HG03064 (cell line): Measurements from ENCODE around the gene CHRNB2.

ENCODE experiments used
- ATAC-seq: cut with Tn5 transposase; IDR thresholded peaks from one replicate; pipeline ENCODE4 v1.9.1; 2021; ENCODE audit warnings: low read depth; ENCODE audit not compliant: unreplicated experiment

The CHRNB2 gene

DNA sequence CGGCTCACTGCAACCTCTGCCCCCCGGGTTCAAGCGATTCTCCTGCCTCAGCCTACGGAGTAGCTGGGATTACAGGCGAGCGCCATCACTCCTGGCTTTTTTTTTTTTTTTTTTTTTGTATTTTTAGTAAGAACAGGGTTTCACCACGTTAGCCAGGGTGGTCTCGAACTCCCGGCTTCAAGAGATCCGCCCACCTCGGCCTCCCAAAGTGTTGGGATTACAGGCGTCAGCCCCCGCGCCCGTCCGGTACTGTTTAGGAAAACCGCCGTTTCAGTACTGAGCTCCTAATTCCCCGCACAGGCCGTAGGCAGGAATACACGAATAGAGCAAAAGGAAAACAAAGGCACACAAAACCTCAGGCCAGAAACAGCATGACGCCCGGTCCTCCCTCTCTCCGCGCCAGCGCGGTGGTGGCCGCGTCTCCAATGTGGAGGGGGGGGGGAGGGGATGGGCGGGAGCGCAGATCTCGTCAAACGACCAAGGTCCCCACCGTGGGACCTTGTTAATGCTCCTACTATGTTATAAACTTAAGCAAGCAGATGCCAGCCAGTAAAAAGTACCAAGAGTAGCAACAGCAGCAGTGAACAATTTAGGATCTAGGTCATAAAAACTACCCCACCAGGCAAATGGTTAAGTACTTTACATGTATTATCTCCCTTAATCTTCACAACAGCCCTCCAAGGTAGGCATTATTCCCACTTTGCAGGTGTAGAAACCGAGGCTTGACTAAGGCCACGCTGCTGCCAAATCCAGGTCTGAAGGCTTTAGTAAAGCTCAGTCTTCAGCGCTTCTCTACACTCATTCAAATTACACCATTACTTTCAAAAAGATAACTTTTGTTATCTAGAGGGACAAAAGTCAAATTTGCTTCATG lies 41.1 kb downstream of the CHRNB2 start:
- no peak for ATAC-seq

DNA sequence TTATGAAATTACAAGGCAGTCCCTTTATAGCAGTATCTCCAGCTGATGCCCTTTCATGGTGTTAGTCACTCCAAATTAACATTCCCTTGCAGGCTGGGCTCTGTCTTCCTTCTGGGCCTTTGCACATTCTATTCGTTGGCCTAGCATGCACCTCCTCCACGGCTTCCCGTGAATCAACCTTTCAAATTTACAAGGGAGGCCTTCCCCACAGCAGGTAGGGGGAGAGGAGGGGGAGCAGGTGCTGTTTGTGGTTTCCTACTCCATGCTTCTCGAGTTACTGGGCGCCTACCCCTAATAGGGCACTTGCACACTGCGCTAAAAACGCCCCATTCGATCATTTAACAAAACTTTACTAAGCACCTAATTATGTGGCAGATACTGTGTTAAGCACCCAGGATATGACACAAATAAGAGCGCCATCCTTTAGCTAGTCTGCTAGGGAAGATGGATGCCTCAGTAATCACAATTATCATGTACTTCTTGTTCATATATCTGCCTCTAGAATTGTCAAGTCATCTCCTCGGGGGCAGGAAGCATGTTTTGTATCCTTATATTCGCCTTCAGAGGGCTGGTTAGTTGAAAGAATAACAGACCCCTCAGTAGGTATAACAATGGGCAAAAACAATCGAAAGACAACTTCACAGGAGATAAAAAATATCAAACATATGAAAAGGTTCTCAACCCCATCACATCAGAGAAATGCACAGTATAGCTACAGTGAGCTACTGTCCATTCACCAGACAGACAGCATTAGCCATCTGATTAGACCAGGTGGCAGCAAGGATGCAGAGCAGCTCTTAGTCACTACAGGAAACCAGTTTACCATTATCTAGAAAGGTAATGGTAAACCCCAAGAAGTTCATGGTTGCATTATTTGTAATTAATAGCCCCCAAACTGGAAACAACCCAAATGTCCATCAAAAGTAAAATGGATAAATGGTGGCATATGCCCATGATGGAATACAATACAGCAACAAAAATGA lies 42.1 kb downstream of the CHRNB2 start:
- no peak for ATAC-seq

- no peak for ATAC-seq
These were observed 43.7 kb downstream of the CHRNB2 start for GRCh38 chr1:154611150-154611862.

- ATAC-seq = no peak
These were observed 46.7 kb downstream of the CHRNB2 start for GRCh38 chr1:154614247-154614646.

DNA sequence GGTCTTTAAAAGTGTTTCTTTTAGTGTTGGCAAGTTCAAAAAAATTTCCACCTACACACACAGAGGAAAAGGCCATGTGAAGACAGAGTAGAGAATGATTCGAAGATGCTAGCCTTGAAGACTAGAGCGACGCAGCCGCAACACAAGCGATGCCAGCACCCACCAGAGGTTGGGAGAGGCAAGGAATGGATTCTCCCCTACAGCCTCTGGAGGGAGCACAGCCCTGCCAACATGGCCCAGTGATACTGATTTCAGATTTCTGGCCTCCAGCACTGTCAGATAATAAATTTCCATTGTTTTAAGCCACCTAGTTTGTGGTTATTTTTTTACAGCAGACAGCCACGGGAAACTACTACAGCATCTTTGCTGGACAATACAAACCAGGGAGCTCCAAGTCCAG lies 47.3 kb downstream of the CHRNB2 start:
- no peak for ATAC-seq

DNA sequence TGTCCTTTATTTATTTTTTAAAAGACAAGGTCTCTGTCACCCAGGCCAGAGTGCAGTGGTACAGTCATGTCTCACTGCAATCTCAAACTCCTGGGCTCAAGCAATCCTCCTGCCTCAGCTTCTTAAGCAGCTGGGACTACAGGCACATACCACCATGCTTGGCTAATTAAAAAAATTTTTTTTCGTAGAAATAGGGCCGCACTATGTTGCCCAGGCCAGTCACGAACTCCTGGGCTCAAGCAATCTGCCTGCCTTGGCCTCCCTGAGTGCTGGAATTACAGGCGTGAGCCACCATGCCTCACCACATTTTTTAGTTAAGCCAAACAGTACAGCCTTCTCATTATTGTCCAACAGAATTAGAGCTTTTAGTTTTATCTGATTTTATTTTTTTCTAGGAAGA lies 47.8 kb downstream of the CHRNB2 start:
- ATAC-seq = no peak

- no peak for ATAC-seq
These were observed 49.2 kb downstream of the CHRNB2 start for GRCh38 chr1:154616659-154617345.

GRCh38 chr1:154619181-154619948 lies 51.8 kb downstream of the CHRNB2 start:
- no peak for ATAC-seq

DNA sequence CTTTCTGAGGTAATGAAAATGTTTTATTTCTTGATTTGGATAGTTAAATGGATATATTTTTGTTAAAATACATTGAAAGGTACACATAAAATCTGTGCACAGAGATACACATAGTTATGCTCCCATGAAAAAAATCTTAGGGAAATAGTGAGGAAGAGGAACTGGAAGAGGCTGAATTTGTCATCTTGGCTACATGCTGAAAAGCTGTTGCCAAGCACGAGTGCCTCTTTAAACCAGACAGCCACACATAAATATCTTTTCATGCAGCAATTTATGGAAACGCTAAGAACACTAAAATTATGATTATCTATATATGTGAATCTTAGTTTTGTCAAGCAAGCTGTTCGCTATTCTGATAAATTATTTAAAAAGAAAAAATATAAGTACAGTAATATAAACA lies 53.2 kb downstream of the CHRNB2 start:
- ATAC-seq = no peak

DNA sequence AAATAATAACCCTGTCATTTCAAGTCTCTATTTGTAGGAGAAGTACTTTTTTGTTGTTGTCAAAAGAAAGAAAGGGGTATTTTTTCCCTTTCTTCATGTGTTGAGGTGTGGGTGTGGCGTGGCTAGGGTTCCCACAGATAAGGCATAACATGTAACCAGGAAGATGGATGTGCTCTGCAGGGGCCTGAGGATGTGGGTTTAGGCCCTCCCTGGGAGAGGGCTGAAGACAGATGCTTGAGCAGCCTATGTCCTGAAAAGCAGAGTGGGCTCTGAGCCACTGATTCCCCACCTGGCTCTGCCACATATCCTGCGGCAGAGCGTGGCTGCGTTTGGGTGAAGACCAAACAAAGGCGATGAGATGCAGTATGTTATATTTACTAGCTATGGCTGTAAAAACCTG lies 54.3 kb downstream of the CHRNB2 start:
- ATAC-seq = no peak

DNA sequence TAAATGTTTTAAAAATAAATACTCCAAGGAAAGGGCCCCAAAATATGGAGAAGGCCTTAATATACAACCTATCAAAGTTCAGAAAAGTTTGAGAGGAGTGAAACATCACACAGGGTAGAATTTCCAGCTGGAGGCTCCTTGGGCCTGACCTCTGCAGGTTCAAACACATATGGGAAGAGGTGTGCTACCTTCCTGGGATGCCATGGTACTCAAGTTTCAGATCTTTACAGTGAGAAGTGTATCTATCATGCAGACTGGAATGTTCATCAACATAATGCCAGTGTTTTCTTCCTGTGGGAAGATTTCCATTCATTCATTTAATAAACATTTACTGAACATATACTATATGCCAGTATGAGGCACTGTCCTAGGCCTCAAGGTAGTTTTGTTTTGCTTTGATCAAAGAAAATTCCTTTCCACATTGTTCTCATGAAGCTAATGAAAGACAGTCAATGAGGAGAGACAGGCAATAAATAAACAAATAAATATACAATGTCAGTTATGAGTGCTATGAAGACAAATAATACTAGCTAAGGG lies 55.0 kb downstream of the CHRNB2 start:
- no peak for ATAC-seq

GRCh38 chr1:154623358-154623757 lies 55.8 kb downstream of the CHRNB2 start:
- no peak for ATAC-seq

GRCh38 chr1:154624746-154625643 lies 57.4 kb downstream of the CHRNB2 start:
- ATAC-seq = no peak

- no peak for ATAC-seq
These were observed 59.1 kb downstream of the CHRNB2 start for GRCh38 chr1:154626456-154627256.

- ATAC-seq = no peak
These were observed 59.9 kb downstream of the CHRNB2 start for GRCh38 chr1:154627257-154628120.

GRCh38 chr1:154628121-154628405 lies 60.5 kb downstream of the CHRNB2 start:
- no peak for ATAC-seq
